Vagina (tissue), 2 donors: Measurements from ENCODE around the gene TAPBPL.

ENCODE experiments used
- CTCF ChIP-seq, 3 experiments: fragments of 450-650 bp in 2 of 3; fragments of 200-600 bp in 1 of 3; sonication (generic) in 1 of 3; IDR thresholded peaks; one replicate each; pipeline ENCODE4 v1.5.1; 2017 to 2019; ENCODE audit warnings: antibody characterized with exemption in 3 of 3, mild to moderate bottlenecking in 2 of 3, moderate library complexity in 2 of 3
- POLR2A ChIP-seq, 2 donors: fragments of 450-650 bp; IDR thresholded peaks; one replicate each; pipeline ENCODE4 v1.6.1; 2017; ENCODE audit warnings: antibody characterized with exemption in 2 of 2, mild to moderate bottlenecking in 2 of 2, moderate library complexity in 2 of 2

- TF ChIP-seq CTCF (IDR thresholded peaks at IDR 0.05), result no peak
- TF ChIP-seq POLR2A (IDR thresholded peaks at IDR 0.05), result no peak
Measured at GRCh38 chr12:6508087-6508486, 56.2 kb downstream of the TAPBPL start.
